GM23248 (cell line): ENCODE measurements around the gene AKAP13.

Experiments used
- EZH2 ChIP-seq: fragments of 200-600 bp; sonication (generic); IDR thresholded peaks from 2 replicates; pipeline ENCODE4 v1.6.1; 2018; ENCODE audit warnings: antibody characterized with exemption, mild to moderate bottlenecking; ENCODE audit not compliant: insufficient read depth, poor library complexity, severe bottlenecking
- EZH2phosphoT487 ChIP-seq: fragments of 200-600 bp; sonication (generic); IDR thresholded peaks from 2 replicates; pipeline ENCODE4 v1.6.1; 2018; ENCODE audit warnings: antibody characterized with exemption, moderate library complexity, mild to moderate bottlenecking, low read depth; ENCODE audit not compliant: insufficient read depth

GRCh38 chr15:85491691-85492090 lies 111.3 kb downstream of the AKAP13 start:
- TF ChIP-seq EZH2 (no peak), EZH2phosphoT487 (no peak)
